ENCODE measurements around the gene RBBP8NL. TPM values are rescaled to one million over a fixed set of nuclear protein-coding genes. Genes with fewer than 3 reads are reported as not detected.

The RBBP8NL gene
- total and polyA plus RNA-seq, 9 of the 15 experiments (the other 6 are each of a cell fraction or from before 2014, with no cell fraction given) = not detected

DNA sequence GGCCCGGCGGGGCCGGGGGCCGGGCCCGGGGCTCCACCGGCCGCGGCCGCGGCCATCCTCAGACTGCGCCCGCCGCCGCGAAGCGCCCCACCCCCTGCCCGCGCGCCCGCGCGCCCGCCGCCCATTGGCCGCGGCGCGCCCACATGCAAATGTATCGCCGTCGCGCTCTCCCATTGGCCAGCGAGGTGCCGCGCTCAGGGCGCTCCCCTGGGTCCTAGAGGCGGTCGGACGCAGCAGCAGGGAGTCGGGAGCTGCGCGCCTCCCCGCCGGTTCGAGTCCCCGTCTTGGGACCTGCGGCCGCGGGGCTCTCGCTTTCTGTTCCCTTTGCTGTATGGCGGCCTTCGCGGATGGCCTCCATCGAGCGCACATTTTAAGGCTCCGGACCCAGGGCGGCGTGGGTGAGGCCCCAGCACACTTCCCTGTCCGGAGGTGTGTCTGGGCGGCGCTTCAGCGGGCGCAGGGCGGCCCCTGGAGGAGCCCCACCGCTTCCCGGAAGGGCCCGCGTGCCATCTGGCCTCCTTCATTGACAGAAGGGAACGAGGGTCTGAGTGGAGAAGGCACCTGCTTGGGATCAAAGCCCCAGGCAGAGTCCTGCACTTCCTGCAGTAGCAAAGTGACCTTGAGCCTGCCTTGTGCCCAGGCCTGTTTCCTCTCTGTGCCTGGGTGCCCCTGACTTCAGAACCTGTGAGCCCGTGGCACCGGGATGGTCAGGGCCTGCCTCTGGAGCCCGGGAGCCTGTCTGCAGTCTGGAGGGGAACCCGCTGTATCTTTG lies 19.9 kb downstream of the RBBP8NL start, which contains the start of gene CABLES2 (continued):
- TF ChIP-seq HNRNPL (IDR thresholded peaks at IDR 0.05; ENCODE audit: low read depth, low read length) (0 out of 2 replicates have a peak, but pooled peaks have one; percentile 30), PHF8 (IDR thresholded peaks at IDR 0.05; ENCODE audit: borderline replicate concordance, low read length) (peak; percentile 55; the same call in 1 of the 2 replicates), CTBP1 (IDR thresholded peaks at IDR 0.05; ENCODE audit: borderline replicate concordance) (peak; percentile 98), ZNF586 (CRISPR knock-in tag; conservative IDR thresholded peaks at IDR 0.05) (no peak), ZNF41 (CRISPR knock-in tag; conservative IDR thresholded peaks at IDR 0.05) (no peak), NR3C1 (CRISPR knock-in tag; IDR thresholded peaks at IDR 0.05) (no peak), SIN3A (IDR thresholded peaks at IDR 0.05; ENCODE audit: borderline replicate concordance in 2 of 2, control insufficient read depth in 1 of 2, low read depth in 2 of 2, low read length in 2 of 2) (0 out of 4 replicates have a peak, but pooled peaks of 1 of the 2 experiments have one; percentile 24), NFIX (CRISPR knock-in tag; IDR thresholded peaks at IDR 0.05; ENCODE audit: low read depth) (no peak), IRF1 (CRISPR knock-in tag; IDR thresholded peaks at IDR 0.05; ENCODE audit: borderline replicate concordance) (no peak), ZNF445 (CRISPR knock-in tag; IDR thresholded peaks at IDR 0.05; ENCODE audit: low read depth) (no peak), PML (IDR thresholded peaks at IDR 0.05; ENCODE audit: low read length) (no peak), EWSR1 (IDR thresholded peaks at IDR 0.05; ENCODE audit: borderline replicate concordance, low read depth, partially characterized antibody) (no peak), ZNF277 (CRISPR knock-in tag; IDR thresholded peaks at IDR 0.05; ENCODE audit: borderline replicate concordance) (no peak), KHSRP (IDR thresholded peaks at IDR 0.05) (no peak), CXXC5 (CRISPR knock-in tag; IDR thresholded peaks at IDR 0.05) (peak; percentile 92), RBM34 (IDR thresholded peaks at IDR 0.05; ENCODE audit: borderline replicate concordance, insufficient read depth, low read length) (no peak)
- TF ChIP-seq, protein P1, sequence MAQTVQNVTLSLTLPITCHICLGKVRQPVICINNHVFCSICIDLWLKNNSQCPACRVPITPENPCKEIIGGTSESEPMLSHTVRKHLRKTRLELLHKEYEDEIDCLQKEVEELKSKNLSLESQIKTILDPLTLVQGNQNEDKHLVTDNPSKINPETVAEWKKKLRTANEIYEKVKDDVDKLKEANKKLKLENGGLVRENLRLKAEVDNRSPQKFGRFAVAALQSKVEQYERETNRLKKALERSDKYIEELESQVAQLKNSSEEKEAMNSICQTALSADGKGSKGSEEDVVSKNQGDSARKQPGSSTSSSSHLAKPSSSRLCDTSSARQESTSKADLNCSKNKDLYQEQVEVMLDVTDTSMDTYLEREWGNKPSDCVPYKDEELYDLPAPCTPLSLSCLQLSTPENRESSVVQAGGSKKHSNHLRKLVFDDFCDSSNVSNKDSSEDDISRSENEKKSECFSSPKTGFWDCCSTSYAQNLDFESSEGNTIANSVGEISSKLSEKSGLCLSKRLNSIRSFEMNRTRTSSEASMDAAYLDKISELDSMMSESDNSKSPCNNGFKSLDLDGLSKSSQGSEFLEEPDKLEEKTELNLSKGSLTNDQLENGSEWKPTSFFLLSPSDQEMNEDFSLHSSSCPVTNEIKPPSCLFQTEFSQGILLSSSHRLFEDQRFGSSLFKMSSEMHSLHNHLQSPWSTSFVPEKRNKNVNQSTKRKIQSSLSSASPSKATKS (CRISPR knock-in tag; IDR thresholded peaks at IDR 0.05) = no peak
- TF ChIP-seq, protein P2, sequence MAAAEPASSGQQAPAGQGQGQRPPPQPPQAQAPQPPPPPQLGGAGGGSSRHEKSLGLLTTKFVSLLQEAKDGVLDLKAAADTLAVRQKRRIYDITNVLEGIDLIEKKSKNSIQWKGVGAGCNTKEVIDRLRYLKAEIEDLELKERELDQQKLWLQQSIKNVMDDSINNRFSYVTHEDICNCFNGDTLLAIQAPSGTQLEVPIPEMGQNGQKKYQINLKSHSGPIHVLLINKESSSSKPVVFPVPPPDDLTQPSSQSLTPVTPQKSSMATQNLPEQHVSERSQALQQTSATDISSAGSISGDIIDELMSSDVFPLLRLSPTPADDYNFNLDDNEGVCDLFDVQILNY (CRISPR knock-in tag; IDR thresholded peaks at IDR 0.05) = no peak

Measured in K562 (cell line).